HEK293 (cell line): Measurements from ENCODE around the gene RPS25.
A peak's percentile ranks its signal among the peaks of the same experiment; 100 is the strongest.

Experiments
- OSR2 ChIP-seq: fragments of 450-650 bp; formaldehyde crosslinking; IDR thresholded peaks from 2 replicates; pipeline ENCODE4 v1.5.1; 2016; ENCODE audit warnings: missing biosample characterization, missing genetic modification characterization
- SCRT1 ChIP-seq: fragments of 450-650 bp; formaldehyde crosslinking; IDR thresholded peaks from 2 replicates; pipeline ENCODE4 v1.5.1; 2016; ENCODE audit warnings: missing biosample characterization, missing genetic modification characterization, borderline replicate concordance
- SP3 ChIP-seq: fragments of 450-650 bp; formaldehyde crosslinking; IDR thresholded peaks from 2 replicates; pipeline ENCODE4 v1.5.1; 2016; ENCODE audit warnings: missing biosample characterization, missing genetic modification characterization
- ZBTB10 ChIP-seq: fragments of 450-650 bp; formaldehyde crosslinking; IDR thresholded peaks from 2 replicates; pipeline ENCODE4 v1.5.1; 2016; ENCODE audit warnings: missing biosample characterization, missing genetic modification characterization
- ZBTB11 ChIP-seq: fragments of 450-650 bp; formaldehyde crosslinking; conservative IDR thresholded peaks from 2 replicates; pipeline ENCODE4 v1.5.1; 2016; ENCODE audit warnings: low read depth, missing biosample characterization, missing genetic modification characterization
- ZBTB26 ChIP-seq: fragments of 450-650 bp; formaldehyde crosslinking; optimal IDR thresholded peaks from 2 replicates; pipeline ENCODE3; 2016; ENCODE audit warnings: missing biosample characterization, mild to moderate bottlenecking, missing genetic modification characterization
- ZBTB8A ChIP-seq: fragments of 450-650 bp; formaldehyde crosslinking; IDR thresholded peaks from 2 replicates; pipeline ENCODE4 v1.5.1; 2016; ENCODE audit warnings: missing biosample characterization, missing genetic modification characterization
- ZFHX2 ChIP-seq: fragments of 450-650 bp; formaldehyde crosslinking; conservative IDR thresholded peaks from 2 replicates; pipeline ENCODE4 v1.5.1; 2016; ENCODE audit warnings: missing biosample characterization, missing genetic modification characterization
- ZIC2 ChIP-seq: fragments of 450-650 bp; formaldehyde crosslinking; IDR thresholded peaks from 2 replicates; pipeline ENCODE4 v1.5.1; 2016; ENCODE audit warnings: missing biosample characterization, missing genetic modification characterization
- ZNF391 ChIP-seq: fragments of 450-650 bp; formaldehyde crosslinking; IDR thresholded peaks from 2 replicates; pipeline ENCODE4 v1.5.1; 2016; ENCODE audit warnings: low read depth, missing biosample characterization, missing genetic modification characterization, borderline replicate concordance
- ZNF416 ChIP-seq: fragments of 450-650 bp; formaldehyde crosslinking; IDR thresholded peaks from 2 replicates; pipeline ENCODE4 v1.5.1; 2016; ENCODE audit warnings: missing biosample characterization, missing genetic modification characterization
- ZNF423 ChIP-seq: fragments of 450-650 bp; formaldehyde crosslinking; IDR thresholded peaks from 2 replicates; pipeline ENCODE4 v1.5.1; 2016; ENCODE audit warnings: missing biosample characterization, missing genetic modification characterization
- ZNF544 ChIP-seq: fragments of 450-650 bp; formaldehyde crosslinking; IDR thresholded peaks from 2 replicates; pipeline ENCODE4 v1.5.0; 2017; ENCODE audit warnings: missing biosample characterization, missing genetic modification characterization
- ZNF561 ChIP-seq: fragments of 450-650 bp; IDR thresholded peaks from 2 replicates; pipeline ENCODE4 v1.5.1; 2018; ENCODE audit warnings: missing biosample characterization, missing genetic modification characterization, borderline replicate concordance
- ZNF692 ChIP-seq: fragments of 450-650 bp; formaldehyde crosslinking; IDR thresholded peaks from 2 replicates; pipeline ENCODE4 v1.5.1; 2016; ENCODE audit warnings: missing biosample characterization, missing genetic modification characterization
- ZNF701 ChIP-seq: fragments of 450-650 bp; formaldehyde crosslinking; IDR thresholded peaks from 2 replicates; pipeline ENCODE4 v1.5.1; 2016; ENCODE audit warnings: missing biosample characterization, missing genetic modification characterization
- TF ChIP-seq, protein P1 (sequence below): fragments of 450-650 bp; formaldehyde crosslinking; IDR thresholded peaks from 2 replicates; pipeline ENCODE4 v1.5.1; 2016; ENCODE audit warnings: missing biosample characterization, missing genetic modification characterization
- TF ChIP-seq, protein P2 (sequence below): fragments of 450-650 bp; formaldehyde crosslinking; IDR thresholded peaks from 2 replicates; pipeline ENCODE4 v1.5.1; 2016; ENCODE audit warnings: missing biosample characterization, missing genetic modification characterization

The RPS25 gene

GRCh38 chr11:119030329-119031047 is 12.3 kb upstream of the RPS25 start, which contains the start of gene SLC37A4 (continued):
- TF ChIP-seq ZBTB10 = peak; percentile 91
- TF ChIP-seq ZNF701 (tag by site-specific recombination) = no peak
- TF ChIP-seq ZBTB11 (tag by site-specific recombination) = no peak; the same call in 1 of the 2 replicates
- peak; percentile 12; the same call in 1 of the 2 replicates for TF ChIP-seq ZNF692 (tag by site-specific recombination)
- TF ChIP-seq, protein P1, sequence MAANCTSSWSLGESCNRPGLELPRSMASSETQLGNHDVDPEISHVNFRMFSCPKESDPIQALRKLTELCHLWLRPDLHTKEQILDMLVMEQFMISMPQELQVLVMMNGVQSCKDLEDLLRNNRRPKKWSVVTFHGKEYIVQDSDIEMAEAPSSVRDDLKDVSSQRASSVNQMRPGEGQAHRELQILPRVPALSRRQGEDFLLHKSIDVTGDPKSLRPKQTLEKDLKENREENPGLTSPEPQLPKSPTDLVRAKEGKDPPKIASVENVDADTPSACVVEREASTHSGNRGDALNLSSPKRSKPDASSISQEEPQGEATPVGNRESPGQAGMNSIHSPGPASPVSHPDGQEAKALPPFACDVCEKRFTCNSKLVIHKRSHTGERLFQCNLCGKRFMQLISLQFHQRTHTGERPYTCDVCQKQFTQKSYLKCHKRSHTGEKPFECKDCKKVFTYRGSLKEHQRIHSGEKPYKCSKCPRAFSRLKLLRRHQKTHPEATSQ (tag by site-specific recombination) = no peak
- peak; percentile 72 for TF ChIP-seq ZBTB26
- peak; percentile 82 for TF ChIP-seq ZBTB8A
- TF ChIP-seq, protein P2, sequence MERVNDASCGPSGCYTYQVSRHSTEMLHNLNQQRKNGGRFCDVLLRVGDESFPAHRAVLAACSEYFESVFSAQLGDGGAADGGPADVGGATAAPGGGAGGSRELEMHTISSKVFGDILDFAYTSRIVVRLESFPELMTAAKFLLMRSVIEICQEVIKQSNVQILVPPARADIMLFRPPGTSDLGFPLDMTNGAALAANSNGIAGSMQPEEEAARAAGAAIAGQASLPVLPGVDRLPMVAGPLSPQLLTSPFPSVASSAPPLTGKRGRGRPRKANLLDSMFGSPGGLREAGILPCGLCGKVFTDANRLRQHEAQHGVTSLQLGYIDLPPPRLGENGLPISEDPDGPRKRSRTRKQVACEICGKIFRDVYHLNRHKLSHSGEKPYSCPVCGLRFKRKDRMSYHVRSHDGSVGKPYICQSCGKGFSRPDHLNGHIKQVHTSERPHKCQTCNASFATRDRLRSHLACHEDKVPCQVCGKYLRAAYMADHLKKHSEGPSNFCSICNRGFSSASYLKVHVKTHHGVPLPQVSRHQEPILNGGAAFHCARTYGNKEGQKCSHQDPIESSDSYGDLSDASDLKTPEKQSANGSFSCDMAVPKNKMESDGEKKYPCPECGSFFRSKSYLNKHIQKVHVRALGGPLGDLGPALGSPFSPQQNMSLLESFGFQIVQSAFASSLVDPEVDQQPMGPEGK (tag by site-specific recombination) = peak; percentile 75
- TF ChIP-seq ZIC2 (tag by site-specific recombination) = peak; percentile 47
- TF ChIP-seq ZNF391 = peak; percentile 54; the same call in 1 of the 2 replicates
- TF ChIP-seq ZNF423 = 0 out of 2 replicates have a peak, but pooled peaks have one; percentile 65
- peak; percentile 66 for TF ChIP-seq OSR2 (tag by site-specific recombination)
- no peak for TF ChIP-seq ZNF561 (tag by site-specific recombination)
- peak; percentile 80 for TF ChIP-seq SP3 (tag by site-specific recombination)
- no peak for TF ChIP-seq ZNF544 (tag by site-specific recombination)
- no peak for TF ChIP-seq SCRT1 (tag by site-specific recombination)
- no peak for TF ChIP-seq ZNF416 (tag by site-specific recombination)
- peak; percentile 96 for TF ChIP-seq ZFHX2 (tag by site-specific recombination)
